Measurements from ENCODE around the gene BICD1.
"Not testable (repeated sequence)": the region's sequence is repeated elsewhere in the genome, so short reads cannot be mapped to it uniquely, and the experiment has no call there.

Gene BICD1

DNA sequence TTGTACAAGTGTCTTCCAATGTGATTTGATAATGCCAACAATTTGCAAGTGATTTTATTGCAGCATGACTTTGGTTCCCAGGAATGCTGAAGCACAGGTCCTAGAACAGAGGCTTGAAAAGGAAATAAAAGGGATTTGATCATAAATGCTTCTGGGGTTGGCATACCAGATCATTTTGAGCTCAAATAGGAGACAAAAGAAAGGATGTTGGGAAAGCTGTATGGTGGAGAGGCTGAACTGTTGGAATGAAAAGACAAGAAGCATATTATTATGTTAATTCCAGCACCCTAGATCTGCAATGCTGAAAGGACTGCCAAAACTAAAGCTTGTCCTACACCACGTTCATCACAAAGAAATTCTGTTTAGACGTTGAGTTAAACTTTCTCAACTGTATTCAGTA is 143.1 kb downstream of the BICD1 start:
- DNase-seq = no peak

GRCh38 chr12:32252199-32253073 is 145.8 kb downstream of the BICD1 start:
- no peak for DNase-seq

- no peak for DNase-seq
Measured at GRCh38 chr12:32253154-32253790, 146.6 kb downstream of the BICD1 start.

GRCh38 chr12:32254260-32254956 is 147.8 kb downstream of the BICD1 start:
- no peak for DNase-seq

DNA sequence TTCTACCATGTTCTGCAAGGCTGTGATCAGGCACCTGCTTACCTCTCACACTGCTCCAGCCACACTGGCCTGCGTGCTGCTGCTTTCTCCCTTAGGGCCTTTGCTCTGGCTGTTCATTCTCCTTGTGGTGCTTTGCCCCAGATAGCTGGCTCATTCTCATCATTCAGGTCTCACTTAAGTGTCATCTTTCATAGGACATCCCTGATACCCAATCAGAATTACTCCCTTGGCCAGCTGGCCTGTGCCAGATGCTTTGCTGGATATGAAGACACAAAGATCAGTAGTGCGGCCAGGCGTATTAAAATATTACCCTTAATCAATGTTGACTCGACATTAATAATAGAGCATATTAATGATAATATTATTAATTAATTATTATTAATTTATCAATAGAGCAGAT is 148.9 kb downstream of the BICD1 start:
- DNase-seq = no peak

- DNase-seq = no peak
Measured at GRCh38 chr12:32257695-32258496, 151.2 kb downstream of the BICD1 start.

DNA sequence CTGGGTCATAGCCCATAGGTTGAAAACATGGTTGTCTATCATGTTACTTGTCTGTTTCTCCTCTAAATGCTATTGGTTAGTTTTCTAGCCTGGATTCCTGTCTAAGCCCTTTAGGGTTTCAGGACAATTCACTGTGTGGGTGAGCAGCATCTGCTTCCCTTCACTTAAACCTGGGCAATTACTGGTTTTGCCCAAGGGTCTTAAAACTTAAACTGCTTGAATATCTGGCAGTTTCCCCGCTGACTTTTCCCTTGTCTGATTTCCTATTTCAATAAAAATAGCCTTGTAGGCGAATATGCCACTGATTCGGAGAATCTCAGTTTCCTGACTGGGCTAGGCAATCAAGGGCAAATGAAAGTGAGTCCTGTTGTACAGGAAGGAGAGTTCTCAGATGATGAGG is 154.0 kb downstream of the BICD1 start:
- DNase-seq = no peak

- no peak for DNase-seq
Measured at GRCh38 chr12:32261638-32262037, 155.0 kb downstream of the BICD1 start.

DNA sequence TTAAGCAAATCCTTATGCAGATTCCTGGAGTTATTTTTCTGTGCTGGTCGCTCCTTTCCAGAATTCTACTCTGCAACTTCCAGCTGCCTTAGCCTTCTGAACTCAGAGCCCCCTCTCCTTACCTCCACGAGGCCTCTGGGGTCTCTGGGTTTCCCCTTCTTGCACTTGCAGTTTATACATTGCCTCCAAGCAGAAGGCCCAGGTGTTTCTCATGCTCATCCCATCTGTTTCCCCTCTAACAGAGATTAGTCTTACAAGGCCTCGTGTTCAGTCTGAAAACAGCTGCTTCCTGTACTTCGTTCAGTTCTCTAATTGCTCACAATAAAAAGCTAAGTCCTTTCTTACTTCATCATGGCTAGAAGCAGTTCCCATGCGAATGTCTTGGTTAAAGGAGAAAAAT is 158.3 kb downstream of the BICD1 start:
- no peak for DNase-seq

GRCh38 chr12:32265456-32265855 is 158.8 kb downstream of the BICD1 start:
- DNase-seq = no peak

- DNase-seq = no peak
Measured at GRCh38 chr12:32265951-32266350, 159.3 kb downstream of the BICD1 start.

GRCh38 chr12:32266756-32267155 is 160.1 kb downstream of the BICD1 start:
- DNase-seq = no peak

GRCh38 chr12:32270818-32271710 is 164.4 kb downstream of the BICD1 start:
- DNase-seq = no peak

GRCh38 chr12:32272465-32272864 is 165.8 kb downstream of the BICD1 start:
- DNase-seq = no peak

DNA sequence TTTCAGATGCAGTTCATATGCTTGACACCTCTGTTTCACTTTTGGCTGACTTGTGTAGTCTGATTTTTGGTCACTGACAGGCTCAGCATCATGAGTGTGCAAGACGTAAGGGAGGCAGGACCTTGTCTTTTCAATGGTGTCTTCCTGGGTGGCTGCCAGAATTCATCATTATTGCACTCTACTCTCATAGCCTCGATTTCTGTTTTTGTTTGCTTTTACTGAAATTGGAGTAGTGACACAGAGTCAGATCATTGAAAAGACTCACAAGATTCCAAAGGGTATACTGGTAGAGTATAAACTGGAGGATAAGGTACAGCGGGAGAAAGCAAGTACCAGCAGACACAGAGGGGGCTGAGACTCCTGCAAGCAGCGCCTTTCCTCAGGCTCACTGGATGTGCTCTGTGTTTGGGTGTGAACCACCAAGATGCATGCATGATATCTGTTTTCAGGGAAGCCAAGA is 166.4 kb downstream of the BICD1 start:
- no peak for DNase-seq

DNA sequence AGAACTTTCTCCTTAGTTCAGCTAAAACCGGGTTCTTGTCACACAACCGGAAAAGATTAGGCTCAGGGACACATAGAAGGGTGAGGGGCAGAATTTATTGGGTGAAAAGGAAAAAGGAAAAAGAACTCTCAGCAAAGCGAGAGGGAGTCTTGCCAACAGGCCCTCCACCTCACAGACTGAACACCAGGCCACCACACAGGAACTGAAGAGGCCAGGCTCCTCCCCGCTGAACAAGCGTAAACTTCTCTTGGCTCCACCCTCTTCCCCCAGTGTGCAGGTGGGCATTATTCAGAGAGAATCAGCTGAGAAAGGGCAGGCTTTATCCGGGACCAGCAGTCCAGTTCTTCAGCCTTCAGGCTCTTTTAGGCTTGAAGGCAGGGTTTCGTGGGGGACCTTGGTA is 167.1 kb downstream of the BICD1 start:
- peak; percentile 3 to 16 for DNase-seq

- no peak for DNase-seq
Measured at GRCh38 chr12:32274665-32275064, 168.0 kb downstream of the BICD1 start.

DNA sequence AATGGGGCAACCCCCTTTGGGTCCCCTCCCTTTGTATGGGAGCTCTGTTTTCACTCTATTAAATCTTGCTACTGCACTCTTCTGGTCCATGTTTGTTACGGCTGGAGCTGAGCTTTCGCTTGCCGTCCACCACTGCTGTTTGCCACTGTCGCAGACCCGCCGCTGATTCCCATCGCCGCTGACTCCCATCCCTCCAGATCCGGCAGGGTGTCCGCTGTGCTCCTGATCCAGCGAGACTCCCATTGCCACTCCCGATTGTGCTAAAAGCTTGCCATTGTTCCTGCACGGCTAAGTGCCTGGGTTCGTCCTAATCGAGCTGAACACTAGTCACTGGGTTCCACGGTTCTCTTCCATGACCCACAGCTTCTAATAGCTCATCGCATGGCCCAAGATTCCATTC is 168.9 kb downstream of the BICD1 start:
- DNase-seq = not testable (repeated sequence)

DNA sequence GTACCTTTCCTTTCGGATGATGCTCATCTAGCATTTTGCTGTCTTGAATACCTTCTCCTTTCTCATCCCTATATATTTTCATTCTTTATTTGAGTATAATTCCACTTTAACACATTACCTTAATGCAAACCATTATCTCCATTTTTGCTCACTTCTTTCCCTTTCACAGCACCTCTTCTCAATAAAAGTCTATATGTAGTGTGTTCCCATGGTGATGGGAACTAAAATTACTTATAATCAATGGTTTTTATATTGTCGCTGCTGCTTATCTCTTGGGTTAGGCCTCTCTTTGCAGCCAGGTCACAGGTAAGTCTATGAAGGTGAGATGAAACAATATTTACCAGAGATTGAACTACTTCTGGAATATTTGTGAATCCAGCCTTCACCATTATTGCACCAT is 171.1 kb downstream of the BICD1 start:
- no peak for DNase-seq

- no peak for DNase-seq
Measured at GRCh38 chr12:32281098-32281497, 174.5 kb downstream of the BICD1 start.

DNA sequence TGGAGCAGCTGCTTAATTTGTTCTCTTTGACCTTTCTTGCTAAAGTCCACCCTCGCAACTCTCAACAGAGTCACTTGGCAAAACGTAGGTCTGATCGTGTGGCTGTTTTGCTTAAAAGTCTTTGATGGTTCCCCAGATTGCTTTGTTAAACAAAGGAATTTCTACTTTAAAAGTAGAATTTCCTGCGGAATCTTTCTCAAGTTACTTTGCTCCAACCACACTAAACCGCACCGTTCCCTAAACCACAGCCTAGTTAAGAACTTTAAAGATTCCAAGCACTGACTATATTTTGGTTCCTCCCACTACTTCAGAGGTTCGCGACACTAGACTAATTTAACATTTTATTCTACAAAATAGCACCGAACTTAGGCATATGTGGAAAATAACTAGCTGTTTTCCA is 177.9 kb downstream of the BICD1 start:
- no peak for DNase-seq

DNA sequence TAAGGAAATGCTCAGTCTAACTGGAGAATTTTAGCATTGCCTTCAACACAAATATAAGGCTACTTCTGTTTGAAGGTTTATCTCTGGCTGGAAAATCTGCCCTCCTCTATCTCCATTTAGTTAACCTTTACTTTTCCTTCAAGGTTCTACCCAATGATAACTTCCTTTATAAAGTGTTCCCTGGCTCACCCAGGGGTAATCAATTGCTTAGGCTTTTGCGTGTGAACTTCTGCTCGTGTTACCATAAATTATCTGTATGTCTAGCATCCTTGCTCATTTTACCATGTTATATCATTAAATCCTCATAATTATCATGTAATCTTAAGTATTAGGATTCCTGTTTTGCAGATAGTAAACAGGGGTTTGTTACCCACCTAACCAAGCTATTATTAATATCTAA is 178.4 kb downstream of the BICD1 start:
- no peak for DNase-seq
